Fibroblast of peridontal ligament (primary cell): ENCODE results near the gene SEMA4C.
"Not testable (repeated sequence)": the region's sequence is repeated elsewhere in the genome, so short reads cannot be mapped to it uniquely, and the experiment has no call there.

ENCODE experiments used
- DNase-seq: peaks from one replicate; pipeline ENCODE4 v3.0.0-alpha.2; 2010; ENCODE audit errors: extremely low read depth

SEMA4C gene

DNA sequence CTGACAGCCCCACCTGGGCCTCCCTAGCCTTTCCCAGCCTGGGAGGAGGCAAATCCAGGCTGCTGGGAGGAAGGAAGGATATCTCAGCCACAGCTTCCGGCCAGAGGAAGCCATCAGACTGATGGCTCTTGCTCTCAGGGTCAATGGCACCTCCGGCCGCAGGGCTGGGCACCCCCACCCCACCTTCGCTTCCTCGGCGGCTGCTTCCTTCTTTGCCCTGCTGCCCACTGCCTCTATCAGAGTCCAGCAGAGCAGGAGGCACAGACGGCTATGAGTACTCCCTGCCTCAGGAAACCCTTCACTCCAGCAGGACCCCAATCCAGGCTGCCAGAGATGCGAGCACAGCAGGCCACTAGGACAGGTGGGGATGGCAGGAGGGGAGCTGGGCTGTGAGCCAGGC lies 3.3 kb downstream of the SEMA4C start:
- DNase-seq, result no peak

DNA sequence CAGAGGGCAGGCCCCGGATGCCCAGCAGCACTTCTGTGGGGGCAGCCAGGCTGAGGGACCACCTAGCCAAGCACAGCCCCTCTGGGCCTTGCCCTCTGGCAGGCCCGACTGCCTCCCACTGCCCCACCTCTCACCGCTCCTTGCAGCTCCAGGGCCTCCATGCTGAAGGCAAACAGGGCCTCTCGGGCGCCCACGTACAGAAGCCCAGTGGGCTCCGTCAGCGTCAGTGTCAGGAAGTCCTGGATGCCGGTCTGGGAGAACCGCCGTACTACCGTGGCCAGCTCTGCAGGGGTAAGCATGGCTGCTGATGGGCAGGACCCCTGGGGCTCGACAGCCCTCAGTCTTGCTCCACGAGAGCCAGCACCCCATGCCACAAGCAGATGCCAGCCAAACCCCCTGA lies 3.7 kb downstream of the SEMA4C start:
- no peak for DNase-seq

DNA sequence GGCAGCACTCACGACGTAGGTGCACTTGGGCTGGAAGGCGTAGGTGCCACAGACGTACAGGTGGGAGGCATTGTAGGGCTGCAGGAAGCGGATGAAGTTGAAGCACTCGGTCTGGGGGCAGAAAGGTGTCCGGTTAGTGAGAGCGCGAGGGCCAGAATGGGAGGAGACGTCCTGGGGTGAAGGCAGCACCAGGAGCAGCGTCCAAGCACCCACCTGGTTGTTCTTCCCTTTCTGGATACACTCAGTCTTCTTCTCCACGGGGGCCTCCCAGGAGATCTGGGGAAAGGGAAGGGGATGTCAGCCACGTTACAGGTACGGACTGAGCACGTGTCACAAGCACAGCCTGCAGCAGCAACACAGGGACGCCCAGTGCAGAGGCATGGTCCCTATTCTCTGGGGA lies 4.2 kb downstream of the SEMA4C start:
- DNase-seq, result no peak

DNA sequence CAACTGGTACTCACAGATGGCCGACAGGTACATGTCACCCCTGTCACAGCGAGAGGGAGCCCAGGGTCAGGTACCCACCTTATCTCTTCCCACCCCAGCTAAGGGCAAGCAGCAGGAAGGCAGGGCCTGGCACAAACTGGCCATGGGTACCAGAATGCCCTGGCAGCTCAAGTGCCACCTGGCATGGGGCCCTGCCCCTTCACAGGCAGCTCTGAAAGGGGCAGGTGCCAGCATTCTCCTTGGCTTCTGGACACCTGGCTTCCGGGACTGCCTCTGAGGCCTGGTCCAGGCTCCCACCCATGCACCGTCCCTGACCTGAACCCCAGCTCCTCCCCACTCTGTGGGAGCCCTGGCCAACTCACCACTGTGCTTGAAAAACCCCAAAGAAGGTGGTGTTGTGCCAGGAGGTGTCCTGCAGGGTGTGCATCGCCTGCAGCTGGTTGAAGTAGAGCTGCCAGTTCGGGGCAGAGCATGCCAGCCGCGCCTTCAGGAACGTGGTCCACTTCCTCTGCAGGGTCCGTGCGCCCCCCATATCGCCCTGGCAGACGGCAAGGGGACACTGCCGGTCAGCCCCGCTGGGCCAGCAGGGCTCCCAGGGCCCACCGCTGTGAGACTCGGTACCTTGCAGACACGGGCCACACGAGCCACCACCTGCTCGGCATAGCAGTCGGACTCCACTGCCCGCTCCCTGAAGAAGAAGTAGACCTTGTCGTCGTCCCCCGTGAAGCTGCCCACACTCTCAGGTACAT lies 5.4 kb downstream of the SEMA4C start:
- no peak for DNase-seq

DNA sequence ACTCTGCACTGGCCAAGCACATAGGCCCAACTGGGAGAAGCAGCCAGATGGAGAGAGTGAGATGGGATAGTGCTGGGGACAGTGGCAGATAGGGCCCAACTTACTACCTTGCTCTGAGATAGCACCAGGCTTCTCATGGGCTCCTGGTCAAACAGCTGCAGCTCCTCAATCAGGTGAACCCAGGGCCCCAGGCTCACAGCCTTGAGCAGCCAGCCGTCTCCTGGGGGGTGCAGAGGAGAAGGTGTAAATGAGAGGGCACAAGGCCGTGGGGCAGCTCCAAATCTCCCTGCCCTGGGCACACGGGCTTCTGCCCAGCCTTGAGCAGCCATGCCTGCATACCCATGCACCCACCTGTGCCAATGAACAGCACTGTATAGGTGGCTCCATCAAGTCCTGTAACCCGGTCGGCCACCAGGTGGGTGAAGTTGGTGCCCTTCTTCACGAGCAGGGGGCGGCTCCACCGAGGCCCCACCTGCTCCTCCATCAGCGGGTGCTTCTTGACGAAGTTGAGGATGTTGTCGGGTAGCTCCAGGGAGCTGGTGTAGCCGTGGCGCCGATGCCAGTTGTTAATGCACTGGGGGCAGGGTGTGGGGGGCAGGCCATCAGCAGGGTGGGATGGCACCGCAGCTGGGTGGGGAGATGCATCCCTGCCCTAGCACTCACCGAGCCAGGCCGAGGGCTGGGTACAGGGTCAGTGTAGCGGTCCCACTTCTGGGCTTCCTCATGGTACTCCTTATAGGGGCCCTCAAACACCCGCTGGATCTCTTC lies 6.1 kb downstream of the SEMA4C start:
- DNase-seq, result no peak

DNA sequence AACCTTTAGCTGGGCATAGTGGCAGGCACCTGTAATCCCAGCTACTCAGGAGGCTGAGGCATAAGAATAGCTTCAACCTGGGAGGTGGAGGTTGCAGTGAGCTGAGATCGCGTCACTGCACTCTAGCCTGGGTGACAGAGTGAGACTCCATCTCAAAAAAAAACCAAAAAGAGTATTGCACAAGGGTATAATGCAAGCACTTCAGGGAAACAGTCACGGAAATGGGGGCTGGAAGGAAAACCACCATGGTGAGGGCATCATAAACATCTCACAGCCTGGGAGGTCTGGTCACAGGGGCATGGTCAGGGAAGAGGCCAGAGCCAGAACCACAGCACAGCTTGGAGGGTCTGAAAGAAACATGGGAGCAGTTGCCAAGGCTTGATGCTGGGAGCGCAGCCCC lies 6.8 kb downstream of the SEMA4C start:
- not testable (repeated sequence) for DNase-seq

DNA sequence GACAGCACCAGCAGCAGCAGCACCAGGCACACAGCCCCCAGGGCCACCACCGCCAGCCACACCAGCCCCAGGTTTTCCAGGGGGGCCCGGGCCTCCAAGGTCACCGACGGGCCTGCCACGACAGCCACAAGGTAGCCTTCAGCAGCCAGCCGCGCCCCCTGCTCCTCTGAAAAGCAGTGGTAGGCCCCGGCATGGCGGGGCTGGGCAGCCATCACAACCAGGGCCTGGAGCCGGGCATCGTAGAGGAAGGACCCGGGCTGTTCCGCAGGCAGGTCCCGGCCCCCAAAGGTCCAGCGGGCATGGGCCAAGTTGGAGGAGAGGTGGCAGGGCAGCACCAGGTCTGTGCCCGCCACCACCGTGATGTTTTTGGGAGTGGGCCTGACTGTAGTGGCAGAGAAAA lies 8.8 kb downstream of the SEMA4C start:
- DNase-seq, result no peak

DNA sequence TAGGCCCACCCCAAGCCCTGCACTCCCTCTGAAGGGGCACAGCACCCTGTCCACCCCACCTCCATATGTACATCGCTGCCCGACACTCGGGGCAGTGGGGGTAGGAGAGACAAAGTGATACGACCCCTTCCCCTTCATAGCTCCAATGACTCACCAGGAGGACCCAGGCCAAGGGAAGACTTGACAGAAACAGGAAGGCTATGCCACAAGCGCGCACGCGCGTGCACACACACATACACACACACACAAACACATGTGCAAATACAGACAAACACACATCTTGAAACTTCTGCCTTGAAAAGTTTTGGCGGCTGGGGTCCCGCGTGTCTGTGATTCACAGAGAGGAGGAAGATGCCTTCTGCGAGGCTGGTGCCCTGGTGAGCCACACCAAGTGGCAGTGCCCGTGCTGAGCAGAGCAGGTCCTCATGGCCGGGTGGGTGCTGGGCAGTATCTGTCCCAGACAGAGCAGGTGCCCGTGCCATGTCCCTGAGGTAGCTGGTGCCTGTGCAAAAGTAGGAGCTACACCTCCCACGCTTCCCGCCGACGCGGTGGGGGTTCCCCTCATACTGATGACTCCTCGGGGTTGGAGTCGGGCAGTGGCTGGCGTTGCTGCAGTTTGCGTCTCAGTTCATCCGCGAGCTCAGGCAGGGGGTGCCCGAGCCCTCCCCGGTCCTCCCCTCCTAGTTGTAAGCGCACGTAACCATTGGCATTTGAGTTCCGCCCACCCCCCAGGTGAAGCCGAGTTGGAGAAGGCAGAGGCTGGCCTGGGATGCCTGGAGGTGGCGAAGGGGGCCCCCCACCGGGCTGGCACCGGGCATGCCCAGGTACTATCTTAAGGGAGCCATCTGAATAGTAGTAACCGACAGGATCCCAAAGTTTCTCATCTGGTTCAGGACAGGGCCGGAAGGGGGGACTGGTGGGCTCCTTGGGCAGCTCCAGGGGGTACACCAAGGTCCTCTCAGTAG lies 9.5 kb downstream of the SEMA4C start:
- DNase-seq, result no peak

DNA sequence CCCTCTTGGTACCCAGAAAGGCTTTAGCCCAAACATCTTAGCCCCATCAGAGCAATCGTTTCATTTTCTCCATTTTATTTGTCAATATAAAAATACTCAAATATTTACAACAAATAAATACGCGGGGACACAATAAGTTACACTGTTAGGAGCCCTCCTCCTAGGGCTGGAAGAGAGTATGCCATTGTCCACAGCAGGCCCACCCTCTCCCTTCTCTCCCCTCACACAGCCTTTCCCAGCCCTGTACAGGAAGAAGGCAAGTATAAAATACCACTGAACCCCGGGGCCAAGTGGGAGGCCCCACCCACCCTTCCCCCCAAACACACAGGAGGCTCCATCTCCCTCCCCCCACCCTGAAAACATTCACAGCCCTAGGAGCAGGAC lies 10.2 kb downstream of the SEMA4C start:
- DNase-seq, result no peak

DNA sequence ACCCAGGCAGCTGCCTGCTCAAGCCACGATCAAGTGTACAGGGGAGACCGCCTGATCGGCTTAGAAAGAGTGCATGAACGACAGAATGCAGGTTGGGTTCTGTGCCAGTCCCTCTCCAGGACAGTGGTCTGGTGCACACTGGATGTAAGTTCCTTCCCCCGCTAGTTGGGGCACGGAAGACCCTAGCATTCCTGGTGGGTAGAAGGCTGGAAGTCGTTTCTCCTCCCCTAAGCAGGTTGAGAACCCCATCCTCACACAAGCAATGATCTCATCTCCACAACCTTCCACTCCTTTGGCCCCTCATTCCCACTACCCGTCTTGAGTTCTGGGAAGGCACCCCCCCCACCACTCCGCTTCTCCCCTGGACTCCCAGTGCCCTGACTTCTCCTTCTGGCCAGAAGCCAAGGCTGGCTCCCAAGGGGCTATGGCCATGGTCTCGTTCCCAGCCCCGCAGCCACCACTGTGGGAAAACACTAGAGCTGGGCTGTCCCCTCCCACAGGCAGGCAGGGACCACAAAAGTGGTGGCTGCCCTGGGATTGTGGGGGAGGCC lies 10.7 kb downstream of the SEMA4C start:
- no peak for DNase-seq

DNA sequence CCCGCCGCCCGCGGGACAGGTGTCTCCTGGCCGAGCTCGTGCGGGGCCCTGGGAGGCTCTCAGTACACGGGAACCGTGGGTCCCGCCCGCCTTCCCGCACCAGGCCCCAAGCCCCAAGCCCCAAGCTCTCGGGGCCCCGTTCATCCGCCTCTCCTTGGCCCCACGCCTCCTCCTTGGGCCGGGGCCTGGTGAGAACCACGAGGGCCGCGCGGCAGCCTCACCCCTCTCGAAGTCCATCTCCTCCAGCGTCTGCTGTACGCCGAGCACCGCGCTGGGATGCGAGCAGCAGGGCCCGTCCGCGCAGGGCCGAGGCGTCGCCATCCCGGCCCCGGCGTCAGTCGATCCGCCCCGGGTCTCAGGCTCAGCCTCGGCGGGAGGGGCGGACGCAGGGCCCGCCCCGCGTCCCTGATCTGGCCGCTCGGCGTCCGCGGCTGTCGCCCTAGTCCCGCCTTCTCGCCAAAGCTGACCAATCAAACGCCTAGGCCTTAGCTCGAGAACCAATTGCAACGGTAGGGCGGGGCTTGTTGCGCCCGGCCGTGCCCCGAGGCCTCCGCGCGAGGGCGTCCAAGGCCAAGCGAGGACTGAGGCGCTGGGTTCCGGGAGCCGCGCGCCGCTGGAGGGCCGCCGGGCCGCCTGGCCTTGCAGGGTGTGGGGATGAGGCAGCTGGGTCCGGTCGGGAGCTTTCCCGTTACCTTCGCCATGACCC lies 12.1 kb downstream of the SEMA4C start, which contains the start of gene ANKRD39:
TSS of gene ANKRD39 (minus strand) at position 350 of the 706 bp plus-strand sequence. CDS start at position 321, 29 bp downstream.
- peak; percentile 98 for DNase-seq

DNA sequence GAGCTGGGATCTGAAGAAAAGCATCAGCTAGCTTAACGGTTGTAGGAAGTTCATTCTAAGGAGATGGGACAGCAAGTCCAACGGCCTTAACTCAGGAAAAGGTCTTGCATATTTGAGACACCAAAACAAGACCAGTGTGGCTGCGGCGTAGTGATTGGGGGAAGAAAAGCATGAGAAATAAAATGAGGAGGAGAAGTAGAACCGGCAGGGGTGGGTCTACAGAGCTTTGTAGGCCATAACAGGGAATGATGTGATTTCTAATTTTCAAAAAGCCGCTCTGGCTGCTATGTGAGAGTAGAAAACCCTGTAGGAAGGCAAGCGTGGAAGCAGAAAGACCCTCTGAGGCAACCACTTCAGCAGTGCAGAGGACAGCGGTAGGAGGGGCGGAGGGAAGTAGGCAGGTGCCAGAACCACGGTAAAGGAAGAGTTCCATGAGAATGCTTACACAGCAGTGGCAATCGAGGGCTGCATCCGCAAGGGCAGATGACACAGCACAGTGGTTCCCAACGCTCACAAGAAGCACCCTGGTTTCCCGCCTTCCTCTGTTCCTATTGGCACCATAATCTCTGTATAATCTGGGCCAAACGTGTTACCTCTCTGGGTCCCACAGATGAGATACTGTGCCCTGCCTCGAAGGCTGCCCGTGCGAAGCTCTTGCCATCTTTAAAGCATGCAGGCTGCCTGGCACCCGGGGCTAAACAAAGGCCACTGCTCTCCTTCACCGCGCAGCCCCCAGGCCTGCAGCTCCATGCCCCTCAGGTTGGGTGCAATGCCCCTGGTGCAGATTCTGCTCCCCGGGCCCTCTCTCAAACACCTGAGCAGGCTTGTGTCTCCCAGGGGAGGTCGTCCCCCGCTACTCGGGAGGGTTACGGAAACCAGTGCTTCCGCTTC lies 12.9 kb downstream of the SEMA4C start:
- peak; percentile 13 for DNase-seq

DNA sequence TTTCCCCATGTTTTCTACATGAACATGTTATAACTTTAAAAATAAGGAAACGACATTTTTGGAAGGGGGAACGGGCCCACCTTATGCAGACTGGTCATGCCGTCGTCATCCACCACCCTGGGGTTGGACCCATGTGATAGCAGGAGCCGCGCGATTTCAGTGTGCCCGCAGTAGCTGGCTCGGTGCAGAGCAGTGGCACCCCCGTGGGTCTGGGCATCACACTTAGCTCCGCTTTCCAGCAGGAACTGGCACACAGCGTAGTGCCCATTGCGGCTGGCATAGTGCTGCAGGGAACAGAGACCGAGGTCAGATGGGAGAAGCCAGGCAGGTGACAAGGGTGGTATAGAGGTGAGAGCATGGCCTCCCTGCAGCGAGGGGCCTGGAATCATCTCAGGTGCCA lies 16.6 kb downstream of the SEMA4C start:
- no peak for DNase-seq

DNA sequence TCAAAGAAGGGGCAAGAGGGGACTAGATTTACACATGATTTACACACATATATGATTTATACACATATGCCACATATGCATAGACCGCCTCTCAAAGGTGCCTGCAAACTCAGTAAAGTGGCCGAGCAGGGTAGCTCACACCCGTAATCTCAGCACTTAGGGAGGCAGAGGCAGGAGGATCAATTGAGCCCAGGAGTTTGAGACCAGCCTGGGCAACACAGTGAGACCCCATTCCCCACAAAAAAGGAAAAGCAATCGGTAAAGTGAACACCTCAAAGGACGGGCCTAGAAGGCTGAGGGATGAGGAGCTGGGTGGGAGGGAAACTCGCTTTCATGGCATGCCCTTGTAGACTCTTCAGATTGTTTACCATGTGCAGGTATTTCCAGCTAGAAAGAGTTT lies 17.2 kb downstream of the SEMA4C start:
- no peak for DNase-seq

DNA sequence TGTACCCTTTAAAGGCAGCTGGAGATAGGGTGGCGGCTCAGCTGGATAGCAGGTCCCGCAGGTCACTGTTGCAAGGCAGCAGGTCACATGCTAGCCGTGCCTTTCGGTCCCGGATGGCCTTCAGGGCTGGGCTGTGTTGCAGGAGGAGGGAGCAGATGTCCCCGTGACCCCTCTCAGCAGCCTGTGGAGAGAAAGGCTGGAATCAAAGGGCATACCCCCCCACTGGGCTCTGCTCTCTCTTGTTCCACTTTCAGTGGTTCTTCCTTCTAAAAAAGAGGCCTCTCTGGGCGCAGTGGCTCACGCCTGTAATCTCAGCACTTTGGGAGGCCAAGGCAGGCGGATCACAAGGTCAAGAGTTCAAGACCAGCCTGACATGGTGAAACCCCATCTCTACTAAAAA lies 21.6 kb downstream of the SEMA4C start:
- DNase-seq, result no peak

DNA sequence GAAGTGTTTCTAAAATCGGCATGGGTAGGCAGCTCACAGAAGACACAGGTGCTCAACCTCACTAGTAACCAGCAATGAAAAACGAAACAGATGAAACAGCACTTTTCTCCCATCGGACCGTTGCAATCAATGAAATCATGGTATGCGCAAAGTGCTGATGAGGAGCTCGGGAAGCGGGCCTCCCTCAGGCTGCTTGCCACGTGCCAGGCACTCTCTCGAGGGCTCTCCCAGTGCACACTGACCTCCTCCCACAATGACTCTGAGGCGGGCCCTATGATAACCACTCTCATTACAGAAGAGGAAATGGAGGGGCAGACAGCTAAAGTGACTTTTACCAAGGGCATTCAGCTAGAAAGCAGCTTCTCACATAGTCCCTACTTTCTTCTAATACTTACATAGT lies 22.3 kb downstream of the SEMA4C start:
- DNase-seq, result no peak

DNA sequence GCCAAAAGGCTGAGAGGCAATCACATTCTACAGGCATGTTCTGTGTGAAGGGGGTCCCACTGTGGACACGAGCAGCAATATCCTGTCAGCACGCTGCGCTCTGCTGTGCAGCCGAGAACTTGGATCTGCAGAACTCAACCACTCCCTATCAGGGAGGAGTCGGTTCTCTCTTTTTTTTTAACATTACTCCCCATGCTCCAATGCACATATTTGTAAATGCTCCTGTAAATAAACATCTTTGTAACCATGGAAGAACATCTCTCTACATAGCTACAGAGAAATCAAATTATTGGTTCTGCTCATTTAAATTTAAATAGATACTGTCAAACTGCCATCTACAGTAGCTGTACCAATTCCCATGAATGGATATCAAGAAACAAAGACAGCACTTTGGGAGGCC lies 23.1 kb downstream of the SEMA4C start:
- no peak for DNase-seq

DNA sequence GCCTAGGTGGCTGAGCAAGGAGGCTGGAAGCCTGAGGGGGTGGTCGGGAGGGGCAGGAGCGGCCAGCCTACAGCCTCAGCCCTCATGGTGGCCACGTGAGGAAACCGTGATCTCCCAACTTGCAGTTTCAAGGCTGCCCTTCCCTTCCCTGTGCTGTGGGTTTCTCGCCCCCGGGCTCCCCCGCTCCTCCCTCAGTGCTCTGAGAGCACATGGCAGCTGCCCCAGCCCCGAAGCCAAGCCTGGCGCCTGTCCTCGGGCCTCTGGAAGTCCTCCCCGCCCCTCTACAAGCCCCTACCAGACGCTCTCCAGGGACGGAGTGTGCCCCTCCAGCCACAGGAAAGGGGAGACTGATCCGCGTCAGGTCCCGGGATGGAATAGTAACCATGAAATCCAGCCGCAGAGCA lies 25.5 kb downstream of the SEMA4C start:
- no peak for DNase-seq

DNA sequence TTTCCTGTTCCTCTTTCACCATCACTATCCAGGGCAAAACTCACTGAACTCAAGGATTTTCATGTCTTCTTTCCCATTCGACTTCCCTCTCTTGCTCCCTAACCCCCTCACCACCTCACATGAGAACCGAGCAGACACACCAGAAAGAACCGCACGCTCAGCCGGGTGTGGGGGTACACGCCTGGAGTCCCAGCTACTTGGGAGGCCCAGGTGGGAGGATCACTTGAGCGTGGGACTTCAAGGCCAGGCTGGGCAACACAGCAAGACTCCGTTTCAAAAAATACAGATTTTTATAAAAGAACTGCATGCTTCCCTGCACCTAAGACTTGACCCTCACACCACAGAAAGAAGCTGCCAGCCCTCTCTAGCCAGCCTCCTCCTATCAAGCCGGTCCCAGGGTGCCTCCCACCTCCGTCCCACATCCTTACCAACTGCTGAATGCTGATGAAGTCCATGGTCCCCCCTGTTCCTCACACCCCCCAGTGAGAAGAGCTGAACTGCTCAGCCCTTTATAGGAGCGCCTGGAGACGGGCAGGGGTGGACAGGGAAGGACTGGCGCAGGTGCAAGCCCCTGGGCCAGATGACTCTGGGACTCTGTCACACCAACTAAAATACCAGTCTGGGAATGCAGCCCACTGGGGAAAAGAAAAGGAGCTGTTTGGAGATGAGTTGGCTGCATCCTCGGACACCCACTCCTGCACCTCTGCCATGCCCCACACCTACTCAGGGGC lies 26.2 kb downstream of the SEMA4C start, which contains the start of gene ANKRD23:
TSS of gene ANKRD23 (minus strand) at position 484 of the 731 bp plus-strand sequence. CDS start at position 455, 29 bp downstream.
- no peak for DNase-seq
